ENCODE data around the gene APLP1. TPM values are rescaled to one million over a fixed set of nuclear protein-coding genes. Genes with fewer than 3 reads are reported as not detected.

APLP1 gene
- total RNA-seq, 1 experiment from 2014 or later, result 36.9 TPM

DNA sequence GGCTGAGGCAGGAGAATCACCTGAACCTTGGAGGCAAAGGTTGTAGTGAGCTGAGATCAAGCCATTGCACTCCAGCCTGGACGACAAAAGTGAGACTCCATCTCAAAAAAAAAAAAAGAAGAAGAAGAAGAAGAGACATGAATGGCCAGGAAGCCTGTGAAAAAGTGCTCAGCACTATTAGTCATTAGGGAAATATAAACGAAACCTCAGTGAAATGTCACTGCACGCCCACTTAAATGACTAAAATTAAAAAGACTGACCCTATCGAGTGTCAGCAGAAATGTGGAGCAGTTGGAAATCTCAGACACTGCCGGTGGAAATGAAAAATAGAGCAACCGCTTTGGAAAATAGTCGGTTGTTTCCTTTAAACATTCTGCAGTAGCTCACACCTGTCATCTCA lies 45.2 kb downstream of the APLP1 start:
- Histone ChIP-seq H2BK20ac (ENCODE audit: low read depth, low read length, poor library complexity, severe bottlenecking) (no peak overlapping the region), H3K14ac (ENCODE audit: insufficient read depth, low read length) (no peak overlapping the region), H3K18ac (ENCODE audit: insufficient read length, low read depth, low read length) (no peak overlapping the region)

More for the DNA sequence above, 45.2 kb downstream of the APLP1 start:
- H3K79me2 ChIP-seq (ENCODE audit: insufficient read depth, low read length), result no peaks in the 10 kb centered on the region
- no peak overlapping the region for H4K5ac ChIP-seq (ENCODE audit: insufficient read length, low read depth, low read length)
- H3K79me1 ChIP-seq (ENCODE audit: insufficient read depth, low read depth, low read length, poor library complexity, severe bottlenecking), result no peaks in the 10 kb centered on the region
- no peak overlapping the region for H3T11ph ChIP-seq (ENCODE audit: low read length)
- H3K56ac ChIP-seq (ENCODE audit: insufficient read length, low read depth, low read length), result no peak overlapping the region
- H3K4ac ChIP-seq (ENCODE audit: low read depth, low read length), result no peak overlapping the region
- H2BK15ac ChIP-seq (ENCODE audit: low read depth, low read length), result no peak overlapping the region
- H3K4me2 ChIP-seq (ENCODE audit: insufficient read depth, insufficient read length, low read length), result no peak overlapping the region
- H3K4me1 ChIP-seq (ENCODE audit: insufficient read depth, low read length), result no peaks in the 10 kb centered on the region
- no peak for DNase-seq
- H4K8ac ChIP-seq (replicated peaks; ENCODE audit: insufficient read length, low read depth, low read length), result no peak overlapping the region
- Mint-ChIP-seq H3K27ac (no peak overlapping the region), H3K4me3 (no peak overlapping the region), H3K27me3 (ENCODE audit: low read depth) (peaks cover 15% of the 10 kb centered on the region), H3K36me3 (ENCODE audit: insufficient read depth in 1 of 3, low read depth in 3 of 3) (no peaks in the 10 kb centered on the region), H3K4me1 (peaks cover 4 to 12% of the 10 kb centered on the region in 2 experiments), H3K9me3 (no peaks in the 10 kb centered on the region)
- no peak overlapping the region for H2AK5ac ChIP-seq (ENCODE audit: insufficient read length, low read length)
- no peaks in the 10 kb centered on the region for H3K23me2 ChIP-seq (ENCODE audit: insufficient read length, low read depth, low read length, poor library complexity, severe bottlenecking)
- TF ChIP-seq CTCF (conservative IDR thresholded peaks at IDR 0.05), result no peak
- H2BK5ac ChIP-seq (ENCODE audit: insufficient read length, low read length), result no peak overlapping the region
- H4K20me1 ChIP-seq (ENCODE audit: control insufficient read depth, insufficient read depth, insufficient read length), result no peaks in the 10 kb centered on the region
- H3K23ac ChIP-seq (ENCODE audit: insufficient read length, low read depth, low read length), result no peak overlapping the region
- H3K27me3 ChIP-seq (ENCODE audit: insufficient read depth, low read length), result no peaks in the 10 kb centered on the region
- H3K9ac ChIP-seq (ENCODE audit: extremely low read depth, insufficient read length, low read length), result no peak overlapping the region
- H2AFZ ChIP-seq (ENCODE audit: low read length), result no peak overlapping the region
- WGBS (ENCODE audit: extremely low coverage, insufficient read length, low lambda C conversion rate), result no CpG with 5 or more reads among the region's 7 CpGs
- H3K9me3 ChIP-seq (ENCODE audit: control insufficient read depth, low read depth, low read length), result no peaks in the 10 kb centered on the region
- H2BK12ac ChIP-seq (ENCODE audit: insufficient read length, low read depth, low read length), result no peak overlapping the region
- H4K91ac ChIP-seq (ENCODE audit: insufficient read length, low read depth, low read length), result no peak overlapping the region
- no peak overlapping the region for H3K27ac ChIP-seq (ENCODE audit: insufficient read length, low read depth, low read length)
- no peak overlapping the region for H2BK120ac ChIP-seq (ENCODE audit: low read depth, low read length, poor library complexity, severe bottlenecking)
